IMR-90 (cell line): ENCODE data around the gene AFF2. TPM values are rescaled to one million over a fixed set of nuclear protein-coding genes. Genes with fewer than 3 reads are reported as not detected.

ENCODE experiments used
- ATAC-seq: fragments of 200-7000 bp; cut with Tn5 transposase; 2 replicates; pipeline ENCODE4 v1.9.1; 2020; ENCODE audit warnings: low read depth, mild to moderate bottlenecking, moderate library complexity
- BruUV-seq: library from RNA; stranded (reverse); fragments of 400-500 nt; replicated peaks from 2 replicates; lab custom pipeline; 2021; lab: Mats Ljungman, UMichigan
- CTCF ChIA-PET: fragments of 300-600 bp; formaldehyde crosslinking; extraction: SDS; loops from one replicate; lab custom pipeline; 2021; ENCODE audit warnings: antibody characterized with exemption; lab: Yijun Ruan, JAX
- POLR2A ChIA-PET: fragments of 300-600 bp; sonication (Branson Sonifier 250); formaldehyde crosslinking; loops from one replicate; lab custom pipeline; 2022; ENCODE audit warnings: antibody characterized with exemption; ENCODE audit not compliant: unreplicated experiment; lab: Charles Lee
- DNase-seq: peaks from one replicate; pipeline ENCODE4 v3.0.0; 2013
- H2AFZ ChIP-seq: replicated peaks from 2 replicates; pipeline ENCODE3; 2013; ENCODE audit warnings: low read length, mild to moderate bottlenecking; ENCODE audit not compliant: poor library complexity
- H2AK5ac ChIP-seq: 2 replicates; pipeline ENCODE4 v1.6.1; 2013; ENCODE audit warnings: low read depth, low read length, inconsistent platforms
- H2AK9ac ChIP-seq: replicated peaks from 2 replicates; pipeline ENCODE3; 2013; ENCODE audit warnings: mild to moderate bottlenecking, low read depth, low read length, moderate library complexity; ENCODE audit not compliant: poor library complexity
- H2BK120ac ChIP-seq: 2 replicates; pipeline ENCODE4 v1.6.1; 2013; ENCODE audit warnings: low read depth, low read length, inconsistent platforms
- H2BK15ac ChIP-seq: 3 replicates; pipeline ENCODE4 v1.6.1; 2013; ENCODE audit warnings: low read depth, low read length, inconsistent platforms
- H2BK20ac ChIP-seq: 2 replicates; pipeline ENCODE4 v1.6.1; 2013; ENCODE audit warnings: low read depth, mild to moderate bottlenecking, inconsistent platforms, low read length, moderate library complexity
- H2BK5ac ChIP-seq: 2 replicates; pipeline ENCODE4 v1.6.1; 2013; ENCODE audit warnings: mild to moderate bottlenecking, low read depth, low read length, inconsistent platforms; ENCODE audit not compliant: poor library complexity, severe bottlenecking
- H3K14ac ChIP-seq: replicated peaks from 2 replicates; pipeline ENCODE4 v1.6.1; 2013; ENCODE audit warnings: low read depth, low read length, inconsistent platforms
- H3K18ac ChIP-seq: 2 replicates; pipeline ENCODE4 v1.6.1; 2013; ENCODE audit warnings: low read depth, low read length, control low read depth
- H3K23ac ChIP-seq: 2 replicates; pipeline ENCODE4 v1.6.1; 2013; ENCODE audit warnings: low read depth, low read length, inconsistent platforms
- H3K27ac ChIP-seq: 2 replicates; pipeline ENCODE4 v1.5.1; 2013; ENCODE audit warnings: mild to moderate bottlenecking, control low read depth, low read length; ENCODE audit not compliant: insufficient read depth
- H3K27me3 ChIP-seq: 2 replicates; pipeline ENCODE4 v1.6.1; 2013; ENCODE audit warnings: low read length; ENCODE audit not compliant: control insufficient read depth, insufficient read depth
- H3K36me3 ChIP-seq: 2 replicates; pipeline ENCODE4 v1.6.1; 2013; ENCODE audit warnings: low read length, mixed read lengths; ENCODE audit not compliant: control insufficient read depth, insufficient read depth
- H3K4ac ChIP-seq: 2 replicates; pipeline ENCODE4 v1.6.1; 2013; ENCODE audit warnings: low read depth, low read length, inconsistent platforms
- H3K4me1 ChIP-seq: 2 replicates; pipeline ENCODE4 v1.6.1; 2013; ENCODE audit warnings: low read length, mixed read lengths; ENCODE audit not compliant: control insufficient read depth, insufficient read depth
- H3K4me2 ChIP-seq: 2 replicates; pipeline ENCODE4 v1.6.1; 2013; ENCODE audit warnings: low read depth, mild to moderate bottlenecking, control low read depth, low read length, moderate library complexity
- H3K4me3 ChIP-seq: 2 replicates; pipeline ENCODE4 v1.5.1; 2013; ENCODE audit warnings: low read depth, mild to moderate bottlenecking, control low read depth, low read length, moderate library complexity; ENCODE audit not compliant: insufficient read depth
- H3K56ac ChIP-seq: 2 replicates; pipeline ENCODE4 v1.6.1; 2013; ENCODE audit warnings: low read length, inconsistent platforms; ENCODE audit not compliant: insufficient read depth; ENCODE audit errors: extremely low read depth
- H3K79me1 ChIP-seq, 2 experiments: 2 replicates each; pipeline ENCODE4 v1.6.1; 2013; ENCODE audit warnings: low read length in 2 of 2, inconsistent platforms in 1 of 2, low read depth in 1 of 2
- H3K9ac ChIP-seq: 2 replicates; pipeline ENCODE4 v1.6.1; 2013; ENCODE audit warnings: low read depth, low read length, control low read depth
- H3K9me1 ChIP-seq: 2 replicates; pipeline ENCODE4 v1.6.1; 2013; ENCODE audit warnings: low read length, inconsistent platforms; ENCODE audit not compliant: insufficient read depth
- H3K9me3 ChIP-seq: 2 replicates; pipeline ENCODE4 v1.6.1; 2013; ENCODE audit warnings: low read length; ENCODE audit not compliant: control insufficient read depth, insufficient read depth
- H4K20me1 ChIP-seq: 2 replicates; pipeline ENCODE4 v1.6.1; 2013; ENCODE audit warnings: low read length, inconsistent platforms; ENCODE audit not compliant: insufficient read depth
- H4K5ac ChIP-seq: 2 replicates; pipeline ENCODE4 v1.6.1; 2013; ENCODE audit warnings: mild to moderate bottlenecking, low read depth, low read length, control low read depth
- H4K8ac ChIP-seq, 2 experiments: 2 replicates each; pipeline ENCODE4 v1.6.1; 2013; ENCODE audit warnings: low read depth in 2 of 2, low read length in 2 of 2, control low read depth in 1 of 2, inconsistent platforms in 1 of 2
- H4K91ac ChIP-seq: 2 replicates; pipeline ENCODE4 v1.6.1; 2013; ENCODE audit warnings: low read depth, low read length, inconsistent platforms; ENCODE audit not compliant: insufficient read depth
- CEBPB ChIP-seq: IDR thresholded peaks from 2 replicates; pipeline ENCODE4 v1.6.1; 2012; ENCODE audit warnings: low read depth, low read length, improper control_type of control experiment
- CTCF ChIP-seq: conservative IDR thresholded peaks from 2 replicates; pipeline ENCODE4 v1.5.1; 2012; ENCODE audit warnings: mild to moderate bottlenecking, low read depth, low read length, improper control_type of control experiment
- ELK1 ChIP-seq: fragments of 150-350 bp; IDR thresholded peaks from 2 replicates; pipeline ENCODE4 v1.6.1; 2016; ENCODE audit warnings: low read depth, mild to moderate bottlenecking, low read length, moderate library complexity, borderline replicate concordance
- FOS ChIP-seq: fragments of 150-350 bp; IDR thresholded peaks from 2 replicates; pipeline ENCODE4 v1.6.1; 2016; ENCODE audit warnings: low read depth, low read length
- MAZ ChIP-seq: IDR thresholded peaks from 2 replicates; pipeline ENCODE4 v1.6.1; 2012; ENCODE audit warnings: low read depth, mild to moderate bottlenecking, low read length, improper control_type of control experiment, moderate library complexity, borderline replicate concordance
- MXI1 ChIP-seq: IDR thresholded peaks from 2 replicates; pipeline ENCODE4 v1.6.1; 2012; ENCODE audit warnings: low read depth, mild to moderate bottlenecking, low read length, moderate library complexity, borderline replicate concordance
- POLR2A ChIP-seq: IDR thresholded peaks from 2 replicates; pipeline ENCODE4 v1.6.1; 2012; ENCODE audit warnings: mild to moderate bottlenecking, low read depth, low read length
- SMC3 ChIP-seq: fragments of 150-350 bp; IDR thresholded peaks from 2 replicates; pipeline ENCODE4 v1.6.1; 2016; ENCODE audit warnings: low read depth, mild to moderate bottlenecking, antibody characterized with exemption, low read length, moderate library complexity
- USF2 ChIP-seq: fragments of 150-350 bp; IDR thresholded peaks from 2 replicates; pipeline ENCODE4 v1.6.1; 2017; ENCODE audit warnings: mild to moderate bottlenecking, antibody characterized with exemption, low read length, low read depth
- WGBS, 2 experiments: methylation state at CpG; one replicate each; pipeline versions ENCODE4 v1.1.5 to v1.1.7; 2013; ENCODE audit warnings: missing lambda C conversion rate in 2 of 2; ENCODE audit not compliant: insufficient read length in 1 of 2; ENCODE audit errors: extremely low coverage in 2 of 2; 5-methylcytosine and 5-hydroxymethylcytosine counted together
- dilution Hi-C: fragments of 300-500 bp; cut with HindIII; formaldehyde crosslinking; loops from one replicate; pipeline ENCODE4 v1.14.3; 2018; ENCODE audit warnings: low sequenced_read_pairs; ENCODE audit not compliant: unreplicated experiment
- in situ Hi-C: fragments of 300-500 bp; cut with MboI; formaldehyde crosslinking; loops from 3 replicates; pipeline ENCODE4 v1.14.3; 2019; ENCODE audit warnings: low sequenced_read_pairs, inconsistent platforms, mixed read lengths
- intact Hi-C: fragments of 100-400 bp; cut with micrococcal nuclease; formaldehyde crosslinking; loops from 2 replicates; pipeline ENCODE4 v1.10.0; 2022
- polyA plus RNA-seq, 3 experiments: library from polyadenylated mRNA; depleted of rRNA; stranded (reverse); fragments of >200 nt; gene quantifications; 2 replicates each; pipeline ENCODE4 v1.2.3, GENCODE V29; 2012; ENCODE audit warnings: low replicate concordance in 1 of 3
- total RNA-seq: library from RNA; depleted of rRNA; stranded (reverse); fragments of >200 nt; gene quantifications from 2 replicates; pipeline ENCODE4 v1.2.3, GENCODE V29; 2012

AFF2 gene
- total and polyA plus RNA-seq, 2 of the 4 experiments (the other 2 are of a cell fraction) = 0.15 to 0.72 TPM

GRCh38 chrX:148763896-148764295, 263.5 kb downstream of the AFF2 start:
- no peaks in the 10 kb centered on the region for H3K4me1 ChIP-seq
- no peak overlapping the region for H2BK20ac ChIP-seq
- BruUV-seq = no TSS peak
- H3K9me1 ChIP-seq = no peaks in the 10 kb centered on the region
- H3K4ac ChIP-seq = no peak overlapping the region
- ChIA-PET CTCF (no interaction called here), POLR2A (no interaction called here)
- H3K9ac ChIP-seq = no peak overlapping the region
- no peak overlapping the region for H3K27ac ChIP-seq
- in situ Hi-C loops = no loop called here
- DNase-seq (no peak), ATAC-seq (no peak)
- no peaks in the 10 kb centered on the region for H3K9me3 ChIP-seq
- no CpG with 5 or more reads among the region's 2 CpGs for WGBS, 2 experiments
- no peak overlapping the region for H2BK120ac ChIP-seq
- H3K79me1 ChIP-seq = no peaks in the 10 kb centered on the region
- no peaks in the 10 kb centered on the region for H3K27me3 ChIP-seq
- no peak for TF ChIP-seq MXI1
- no peak for TF ChIP-seq MAZ
- TF ChIP-seq CEBPB = no peak
- TF ChIP-seq USF2 = no peak
- no peak for TF ChIP-seq ELK1
- TF ChIP-seq FOS = no peak
- TF ChIP-seq CTCF = no peak
- no peak for TF ChIP-seq POLR2A
- no peak for TF ChIP-seq SMC3
- no peak overlapping the region for H3K56ac ChIP-seq
- no peak overlapping the region for H2AK5ac ChIP-seq
- no peaks in the 10 kb centered on the region for H3K36me3 ChIP-seq
- H3K4me2 ChIP-seq = no peak overlapping the region
- H2AK9ac ChIP-seq = no peak overlapping the region
- no peak overlapping the region for H3K18ac ChIP-seq
- H3K14ac ChIP-seq = no peak overlapping the region
- H3K4me3 ChIP-seq = no peak overlapping the region
- no peak overlapping the region for H2BK5ac ChIP-seq
- no peak overlapping the region for H4K5ac ChIP-seq
- dilution Hi-C loops = no loop called here
- H4K20me1 ChIP-seq = no peaks in the 10 kb centered on the region
- intact Hi-C loops = no loop called here
- no peak overlapping the region for H2BK15ac ChIP-seq
- no peak overlapping the region for H3K23ac ChIP-seq
- H4K8ac ChIP-seq = no peak overlapping the region
- H4K91ac ChIP-seq = no peak overlapping the region
- no peak overlapping the region for H2AFZ ChIP-seq
